Measurements from ENCODE around the gene ATP8A1. TPM values are rescaled to one million over a fixed set of nuclear protein-coding genes. Genes with fewer than 3 reads are reported as not detected.

ATP8A1 gene
- total RNA-seq, 8 experiments from 2014 or later: 1.1 to 44.1 (median 31.6) TPM

- in situ Hi-C loops (cut with MboI; ENCODE audit: low pct_unique_long_range_greater_than_20kb in 2 of 9, low sequenced_read_pairs in 9 of 9, unreplicated experiment in 9 of 9): loop anchor here in 6 of 9 experiments (25.0 kb wide), 2 partner anchors 292 to 392 kb away; no protein-coding TSS in a partner anchor
- no peak overlapping the region for H3K4me3 ChIP-seq
- no peaks in the 10 kb centered on the region for H3K4me1 ChIP-seq (replicated peaks in 1 of 2)
- no peak overlapping the region for H3K27ac ChIP-seq
- WGBS, 10 experiments: 100% methylated on average over 1 of the region's 1 CpG; no CpG with 5 or more reads in 7 of the 10 experiments
- ATAC-seq (replicated peaks in 6 of 8): peak in 3 of 8 experiments; percentile 42 to 87 (median 46)
Measured at GRCh38 chr4:42570221-42570620, 86.7 kb downstream of the ATP8A1 start.

- H3K4me1 ChIP-seq (replicated peaks in 1 of 2): no peaks in the 10 kb centered on the region
- H3K27ac ChIP-seq: no peak overlapping the region
- no peak overlapping the region for H3K4me3 ChIP-seq
- in situ Hi-C loops (cut with MboI; ENCODE audit: low pct_unique_long_range_greater_than_20kb in 2 of 9, low sequenced_read_pairs in 9 of 9, unreplicated experiment in 9 of 9): loop anchor here in 7 of 9 experiments (10.0 to 25.0 kb wide), 5 partner anchors 294 to 396 kb away; no protein-coding TSS in a partner anchor
- peak; percentile 81 to 98 (median 92) for ATAC-seq (replicated peaks in 6 of 8)
- 0 to 22% (median 4%) methylated on average over 1 to 4 of the region's 4 CpGs; no CpG with 5 or more reads in 1 of the 10 experiments for WGBS, 10 experiments
Measured at GRCh38 chr4:42568610-42569207, 88.2 kb downstream of the ATP8A1 start.

GRCh38 chr4:42566835-42567234 is 90.1 kb downstream of the ATP8A1 start:
- ATAC-seq (replicated peaks in 6 of 8): no peak
- Histone ChIP-seq H3K4me3 (no peak overlapping the region), H3K4me1 (replicated peaks in 1 of 2) (no peaks in the 10 kb centered on the region), H3K27ac (no peak overlapping the region)
- 14 to 100% (median 100%) methylated on average over 1 of the region's 1 CpG; no CpG with 5 or more reads in 7 of the 10 experiments for WGBS, 10 experiments
- in situ Hi-C loops (cut with MboI; ENCODE audit: low pct_unique_long_range_greater_than_20kb in 2 of 9, low sequenced_read_pairs in 9 of 9, unreplicated experiment in 9 of 9): loop anchor here in 7 of 9 experiments (10.0 to 25.0 kb wide), 5 partner anchors 295 to 398 kb away; no protein-coding TSS in a partner anchor

- ATAC-seq (replicated peaks in 6 of 8): no peak
- Histone ChIP-seq H3K27ac (no peak overlapping the region), H3K4me3 (no peak overlapping the region), H3K4me1 (replicated peaks in 1 of 2) (no peaks in the 10 kb centered on the region)
- 54 to 100% (median 92%) methylated on average over 1 to 5 of the region's 5 CpGs; no CpG with 5 or more reads in 3 of the 10 experiments for WGBS, 10 experiments
- in situ Hi-C loops (cut with MboI; ENCODE audit: low pct_unique_long_range_greater_than_20kb in 2 of 9, low sequenced_read_pairs in 9 of 9, unreplicated experiment in 9 of 9): loop anchor here in 7 of 9 experiments (10.0 to 25.0 kb wide), 5 partner anchors 300 to 403 kb away; no protein-coding TSS in a partner anchor
Measured at GRCh38 chr4:42562016-42562415, 94.9 kb downstream of the ATP8A1 start.

- WGBS, 10 experiments: 79 to 100% (median 92%) methylated on average over 1 to 11 of the region's 11 CpGs
- Histone ChIP-seq H3K4me1 (replicated peaks in 1 of 2) (no peaks in the 10 kb centered on the region), H3K27ac (no peak overlapping the region), H3K4me3 (no peak overlapping the region)
- ATAC-seq (replicated peaks in 6 of 8): no peak
- in situ Hi-C loops (cut with MboI; ENCODE audit: low pct_unique_long_range_greater_than_20kb in 2 of 9, low sequenced_read_pairs in 9 of 9, unreplicated experiment in 9 of 9): loop anchor here in 7 of 9 experiments (10.0 to 25.0 kb wide), 5 partner anchors 301 to 404 kb away; no protein-coding TSS in a partner anchor
Measured at GRCh38 chr4:42561031-42561430, 95.9 kb downstream of the ATP8A1 start.

- WGBS, 10 experiments: 0 to 100% (median 84%) methylated on average over 1 to 3 of the region's 3 CpGs
- in situ Hi-C loops (cut with MboI; ENCODE audit: low pct_unique_long_range_greater_than_20kb in 2 of 9, low sequenced_read_pairs in 9 of 9, unreplicated experiment in 9 of 9): loop anchor here in 7 of 9 experiments (10.0 to 25.0 kb wide), 5 partner anchors 302 to 404 kb away; no protein-coding TSS in a partner anchor
Measured at GRCh38 chr4:42560467-42560861, 96.4 kb downstream of the ATP8A1 start.

GRCh38 chr4:42558156-42558555 is 98.7 kb downstream of the ATP8A1 start:
- Histone ChIP-seq H3K4me1 (replicated peaks in 1 of 2) (no peaks in the 10 kb centered on the region), H3K27ac (no peak overlapping the region), H3K4me3 (no peak overlapping the region)
- ATAC-seq (replicated peaks in 6 of 8): no peak
- WGBS, 10 experiments: 0 to 100% (median 82%) methylated on average over 1 of the region's 1 CpG
- in situ Hi-C loops (cut with MboI; ENCODE audit: low pct_unique_long_range_greater_than_20kb in 2 of 9, low sequenced_read_pairs in 9 of 9, unreplicated experiment in 9 of 9): loop anchor here in 6 of 9 experiments (25.0 kb wide), 2 partner anchors 304 to 404 kb away; no protein-coding TSS in a partner anchor

More at GRCh38 chr4:42560467-42560861, 96.4 kb downstream of the ATP8A1 start:
- ATAC-seq (replicated peaks in 6 of 8): peak in 4 of 8 experiments; percentile 54 to 88 (median 65)
- Histone ChIP-seq H3K27ac (no peak overlapping the region), H3K4me1 (replicated peaks in 1 of 2) (no peaks in the 10 kb centered on the region), H3K4me3 (no peak overlapping the region)

- ATAC-seq (replicated peaks in 6 of 8): no peak
- Histone ChIP-seq H3K4me1 (replicated peaks in 1 of 2) (no peaks in the 10 kb centered on the region), H3K4me3 (no peak overlapping the region), H3K27ac (no peak overlapping the region)
- in situ Hi-C loops (cut with MboI; ENCODE audit: low pct_unique_long_range_greater_than_20kb in 2 of 9, low sequenced_read_pairs in 9 of 9, unreplicated experiment in 9 of 9): loop anchor here in 6 of 9 experiments (25.0 kb wide), 2 partner anchors 306 to 406 kb away; no protein-coding TSS in a partner anchor
Measured at GRCh38 chr4:42555828-42556227, 101.1 kb downstream of the ATP8A1 start.

GRCh38 chr4:42554072-42554471 is 102.8 kb downstream of the ATP8A1 start:
- 46 to 100% (median 85%) methylated on average over 1 to 3 of the region's 3 CpGs; no CpG with 5 or more reads in 1 of the 10 experiments for WGBS, 10 experiments
- H3K27ac ChIP-seq: no peak overlapping the region
- H3K4me1 ChIP-seq (replicated peaks in 1 of 2): no peaks in the 10 kb centered on the region
- ATAC-seq (replicated peaks in 6 of 8): peak in 1 of 8 experiments; percentile 26
- in situ Hi-C loops (cut with MboI; ENCODE audit: low pct_unique_long_range_greater_than_20kb in 2 of 9, low sequenced_read_pairs in 9 of 9, unreplicated experiment in 9 of 9): loop anchor here in 6 of 9 experiments (25.0 kb wide), 2 partner anchors 308 to 408 kb away; no protein-coding TSS in a partner anchor
- no peak overlapping the region for H3K4me3 ChIP-seq

- Histone ChIP-seq H3K27ac (no peak overlapping the region), H3K4me3 (no peak overlapping the region), H3K4me1 (replicated peaks in 1 of 2) (no peaks in the 10 kb centered on the region)
- 30 to 93% (median 69%) methylated on average over 1 of the region's 1 CpG; no CpG with 5 or more reads in 2 of the 10 experiments for WGBS, 10 experiments
- ATAC-seq (replicated peaks in 6 of 8): no peak
- in situ Hi-C loops (cut with MboI; ENCODE audit: low pct_unique_long_range_greater_than_20kb in 2 of 9, low sequenced_read_pairs in 9 of 9, unreplicated experiment in 9 of 9): loop anchor here in 6 of 9 experiments (25.0 kb wide), 2 partner anchors 312 to 412 kb away; no protein-coding TSS in a partner anchor
Measured at GRCh38 chr4:42549896-42550295, 107.0 kb downstream of the ATP8A1 start.

GRCh38 chr4:42547805-42548204 is 109.1 kb downstream of the ATP8A1 start:
- Histone ChIP-seq H3K4me3 (no peak overlapping the region), H3K4me1 (replicated peaks in 1 of 2) (no peaks in the 10 kb centered on the region), H3K27ac (no peak overlapping the region)
- WGBS, 10 experiments: 29 to 100% (median 86%) methylated on average over 1 to 3 of the region's 3 CpGs; no CpG with 5 or more reads in 3 of the 10 experiments
- no peak for ATAC-seq (replicated peaks in 6 of 8)
- in situ Hi-C loops (cut with MboI; ENCODE audit: low pct_unique_long_range_greater_than_20kb in 2 of 9, low sequenced_read_pairs in 9 of 9, unreplicated experiment in 9 of 9): no loop called here

- H3K4me3 ChIP-seq: no peak overlapping the region
- H3K27ac ChIP-seq: no peak overlapping the region
- no peaks in the 10 kb centered on the region for H3K4me1 ChIP-seq (replicated peaks in 1 of 2)
- in situ Hi-C loops (cut with MboI; ENCODE audit: low pct_unique_long_range_greater_than_20kb in 2 of 9, low sequenced_read_pairs in 9 of 9, unreplicated experiment in 9 of 9): no loop called here
- peak in 3 of 8 experiments; percentile 86 to 98 (median 89) for ATAC-seq (replicated peaks in 6 of 8)
- 0 to 100% (median 61%) methylated on average over 1 to 2 of the region's 2 CpGs; no CpG with 5 or more reads in 2 of the 10 experiments for WGBS, 10 experiments
Measured at GRCh38 chr4:42543762-42544161, 113.1 kb downstream of the ATP8A1 start.

- in situ Hi-C loops (cut with MboI; ENCODE audit: low pct_unique_long_range_greater_than_20kb in 2 of 9, low sequenced_read_pairs in 9 of 9, unreplicated experiment in 9 of 9): no loop called here
- Histone ChIP-seq H3K4me3 (no peak overlapping the region), H3K4me1 (replicated peaks in 1 of 2) (no peaks in the 10 kb centered on the region), H3K27ac (no peak overlapping the region)
- no peak for ATAC-seq (replicated peaks in 6 of 8)
- WGBS, 10 experiments: 0 to 100% (median 100%) methylated on average over 1 of the region's 1 CpG; no CpG with 5 or more reads in 1 of the 10 experiments
Measured at GRCh38 chr4:42543126-42543525, 113.8 kb downstream of the ATP8A1 start.

All from motor neuron (in vitro differentiated cells).